NCI-H1694 treated with DMSO at 0.1 percent for 48 hours (cell line): ENCODE results near the gene TMEM128.
"Not testable (repeated sequence)": the region's sequence is repeated elsewhere in the genome, so short reads cannot be mapped to it uniquely, and the experiment has no call there.

Experiments
- DNase-seq: peaks from one replicate; lab custom pipeline; 2025; lab: John Stamatoyannopoulos, UW

The TMEM128 gene

DNA sequence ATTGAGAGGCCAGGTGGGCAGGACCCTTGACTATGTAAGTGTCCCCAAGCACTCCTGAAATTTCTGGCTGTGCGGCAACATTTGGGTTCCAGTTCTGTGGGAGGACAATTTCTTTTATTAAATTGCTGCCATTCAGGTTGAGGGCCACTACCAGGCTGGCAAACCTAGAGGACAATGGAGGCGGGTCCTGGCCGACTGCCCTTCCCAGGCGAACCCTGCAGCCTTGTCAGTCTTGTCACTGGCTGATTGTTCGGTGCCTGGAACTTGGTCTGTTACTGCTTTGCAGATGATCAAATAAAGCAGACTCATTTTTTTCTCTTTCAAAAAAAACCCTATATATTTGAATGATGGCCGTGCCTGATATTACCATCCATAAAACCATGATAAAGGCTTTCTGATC, 6.6 kb upstream of the TMEM128 start:
- no peak for DNase-seq

DNA sequence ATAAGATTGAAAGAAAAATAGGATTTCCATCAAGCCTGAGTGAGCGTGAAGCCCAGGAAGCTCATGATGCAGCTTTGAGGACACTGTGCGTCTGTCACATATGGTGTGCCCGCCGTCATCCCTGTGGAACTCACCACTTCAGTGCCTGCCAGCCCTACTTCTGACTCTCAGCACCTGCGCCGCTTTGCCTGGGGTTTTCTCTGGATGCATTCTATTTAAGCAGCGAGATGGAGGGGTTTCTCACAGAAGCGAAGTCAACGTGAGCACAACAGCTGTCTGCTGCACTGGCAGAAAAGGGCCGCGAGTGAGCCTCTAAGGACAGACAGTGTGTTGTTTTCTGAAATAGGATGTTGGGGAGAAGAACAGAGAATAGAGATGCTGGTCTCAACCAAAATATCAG, 6.2 kb upstream of the TMEM128 start:
- DNase-seq: no peak

DNA sequence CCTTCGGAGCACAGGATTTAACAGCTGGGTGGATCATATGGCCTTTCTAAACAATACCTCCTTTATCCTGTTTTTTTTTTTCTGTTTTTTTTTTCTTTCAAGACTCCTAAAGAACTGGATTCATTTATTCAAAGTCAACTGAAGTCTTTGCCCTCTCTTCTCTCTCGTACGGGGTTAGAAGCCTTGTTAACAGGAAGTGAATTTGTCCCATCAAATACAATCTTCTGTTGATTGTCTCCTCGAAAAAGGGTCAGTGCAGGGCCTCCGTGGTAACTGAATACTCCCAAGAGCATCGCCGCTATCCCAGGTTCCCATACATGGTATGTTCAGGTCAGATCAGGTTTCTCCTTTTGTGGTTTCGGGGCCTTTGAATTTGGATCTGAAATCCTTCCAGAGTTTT, 1.8 kb upstream of the TMEM128 start:
- DNase-seq: no peak

DNA sequence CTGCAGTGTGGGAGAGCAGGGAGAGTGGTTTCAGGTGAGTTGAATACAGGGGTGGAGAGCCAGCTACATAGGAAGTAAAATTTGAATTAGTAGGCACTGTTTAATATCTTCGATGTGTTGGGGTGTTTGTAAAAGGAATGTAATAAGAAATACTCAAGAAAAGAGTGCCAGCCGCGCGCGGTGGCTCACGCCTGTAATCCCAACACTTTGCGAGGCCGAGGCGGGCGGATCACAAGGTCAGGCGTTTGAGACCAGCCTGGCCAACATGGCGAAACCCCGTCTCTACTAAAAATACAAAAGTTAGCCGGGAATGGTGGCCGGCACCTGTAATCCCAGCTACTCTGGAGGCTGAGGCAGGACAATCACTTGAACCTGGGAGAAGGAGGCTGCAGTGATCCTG, 1.3 kb upstream of the TMEM128 start:
- DNase-seq: not testable (repeated sequence)

DNA sequence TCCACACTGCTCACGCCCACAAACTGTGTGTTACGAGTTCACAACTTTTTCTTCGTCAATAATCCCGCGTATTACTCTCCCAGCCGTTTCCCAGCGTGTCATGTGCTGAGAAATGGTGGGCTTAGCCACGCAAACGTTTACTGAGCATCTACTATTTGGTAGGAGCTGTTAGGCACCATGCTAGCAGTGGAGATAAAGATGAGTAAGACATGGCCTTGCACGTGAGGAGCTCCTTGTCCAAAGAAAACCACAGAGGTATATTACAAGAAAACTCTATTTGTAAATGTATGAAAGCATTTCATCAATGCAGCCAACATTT, 821 bp upstream of the TMEM128 start:
- no peak for DNase-seq

DNA sequence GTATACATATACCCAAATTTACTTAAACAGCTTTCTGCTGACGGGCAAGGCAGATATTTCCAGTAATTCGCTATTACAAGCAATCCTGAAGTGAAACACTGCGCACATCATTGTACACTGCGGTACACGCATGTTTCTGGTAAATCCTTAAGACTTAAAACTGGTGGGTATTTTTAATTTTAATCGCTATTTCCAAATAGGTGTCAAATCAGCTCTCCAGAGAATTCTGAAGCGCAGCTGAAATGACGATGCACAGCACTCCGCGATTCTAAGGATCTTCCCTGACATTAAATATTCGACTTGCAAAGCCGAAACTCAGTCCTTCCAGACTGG, 361 bp downstream of the TMEM128 start:
- DNase-seq: no peak

DNA sequence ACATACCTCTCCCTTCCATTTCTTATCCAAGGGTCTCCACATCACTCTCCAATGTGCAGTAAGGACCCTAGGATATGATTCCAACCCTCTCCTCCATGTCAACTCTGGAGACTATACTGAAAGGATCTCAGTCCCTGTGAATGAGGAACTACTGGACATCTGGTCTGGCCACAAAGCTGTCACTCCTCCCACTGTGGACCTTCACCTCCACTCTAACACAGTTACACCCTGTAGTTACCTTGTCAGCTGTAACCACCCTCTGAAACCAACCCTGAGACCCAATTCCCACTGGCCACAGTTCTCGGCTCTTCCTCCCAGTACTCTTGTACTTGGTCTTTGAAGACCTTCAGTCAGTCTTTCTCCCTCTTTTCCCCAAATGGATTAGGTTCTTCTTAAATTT, 2.9 kb downstream of the TMEM128 start:
- no peak for DNase-seq

DNA sequence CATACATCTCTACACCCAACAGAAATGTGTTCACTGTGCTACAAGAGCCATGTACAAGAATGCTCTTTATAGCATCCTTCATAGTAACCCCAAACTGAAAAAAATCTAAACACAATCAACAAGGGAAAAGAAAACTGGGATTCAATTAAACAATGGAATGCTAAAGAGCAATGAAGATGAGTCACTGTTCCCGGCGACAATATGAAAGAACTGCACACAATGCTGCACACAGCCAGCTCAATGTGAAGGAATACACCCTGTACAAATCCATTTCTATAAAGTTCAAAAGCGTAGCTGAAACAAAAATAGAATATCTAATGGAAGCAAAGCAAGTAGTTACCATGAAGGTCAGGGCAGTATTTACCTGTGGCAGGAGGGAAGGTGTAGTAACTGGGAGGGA, 8.5 kb downstream of the TMEM128 start:
- DNase-seq: not testable (repeated sequence)

DNA sequence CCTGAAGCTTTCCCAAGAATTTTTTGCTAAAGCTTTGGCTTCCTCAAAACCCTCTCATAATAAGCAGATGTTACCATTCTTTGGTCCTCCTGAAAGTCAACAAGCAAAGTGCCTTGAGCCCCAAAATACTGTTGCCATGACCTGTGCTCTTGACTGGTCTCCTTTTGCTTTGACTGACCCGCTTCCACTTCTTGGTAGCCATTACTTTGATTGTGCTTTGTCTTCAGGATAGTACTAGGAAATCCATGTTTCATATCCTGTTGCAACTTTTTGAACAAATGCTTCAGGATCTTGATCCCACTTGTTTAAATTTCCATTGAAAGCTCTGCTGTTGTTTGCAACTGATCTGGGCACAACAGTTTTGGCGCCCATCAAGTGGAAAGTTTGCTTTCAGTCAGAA, 14.4 kb downstream of the TMEM128 start:
- no peak for DNase-seq

DNA sequence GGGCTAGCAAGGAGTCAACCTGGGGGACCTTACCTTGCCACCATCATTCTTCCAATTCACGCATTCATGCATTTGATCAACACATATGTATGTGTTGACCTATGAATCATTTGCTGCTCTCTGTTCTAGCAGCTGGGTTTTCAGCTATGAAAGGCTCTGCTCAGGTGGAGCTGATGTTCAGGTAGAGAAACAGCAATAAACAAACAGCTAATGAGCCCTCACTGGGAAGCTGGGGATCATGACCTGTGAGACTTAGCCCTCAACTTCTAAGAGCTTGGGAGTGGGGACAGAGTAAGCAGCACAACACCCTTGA, 19.7 kb downstream of the TMEM128 start:
- DNase-seq: no peak

DNA sequence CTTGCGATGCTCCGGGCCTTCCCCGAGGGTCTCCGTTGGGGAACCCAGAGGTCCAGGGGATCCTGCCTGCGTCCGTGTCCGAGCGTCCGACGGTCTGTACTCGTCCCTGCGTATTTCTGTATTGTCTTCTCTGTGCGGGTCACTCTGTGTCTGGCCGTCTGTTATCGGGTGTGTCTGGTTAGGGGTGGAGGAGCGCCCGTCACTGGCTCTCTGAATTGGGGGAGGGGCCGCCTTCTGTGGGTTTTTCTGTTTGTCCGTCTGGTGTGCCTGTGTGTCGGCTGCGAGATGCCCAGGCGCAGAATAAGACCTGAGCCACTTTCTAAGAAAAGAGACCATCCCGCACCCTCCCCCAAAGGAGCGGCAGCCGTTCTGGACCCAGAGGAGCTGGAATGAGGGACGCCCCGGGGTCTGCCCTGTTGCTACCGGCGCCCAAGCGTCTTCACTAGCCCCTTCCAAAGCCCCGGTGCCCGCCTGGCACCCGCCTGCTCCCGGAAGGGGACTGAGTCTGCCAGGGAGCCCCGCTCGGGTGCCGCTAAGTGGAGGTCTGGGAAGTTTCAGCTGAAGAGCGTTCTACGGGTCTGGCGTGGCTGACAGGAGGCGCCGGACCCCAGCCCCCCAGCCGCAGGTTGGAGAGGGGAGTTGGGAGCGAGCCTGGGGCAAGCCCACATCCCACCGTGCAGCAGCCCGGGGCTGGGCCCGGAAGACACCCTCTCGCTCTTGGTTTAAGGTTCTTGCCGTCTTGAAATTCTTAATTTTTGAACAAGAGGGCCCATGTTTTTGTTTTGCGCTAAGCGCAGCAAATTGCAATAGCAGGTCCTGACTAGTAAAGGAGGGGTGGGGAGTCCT, 20.3 kb downstream of the TMEM128 start:
- no peak for DNase-seq

DNA sequence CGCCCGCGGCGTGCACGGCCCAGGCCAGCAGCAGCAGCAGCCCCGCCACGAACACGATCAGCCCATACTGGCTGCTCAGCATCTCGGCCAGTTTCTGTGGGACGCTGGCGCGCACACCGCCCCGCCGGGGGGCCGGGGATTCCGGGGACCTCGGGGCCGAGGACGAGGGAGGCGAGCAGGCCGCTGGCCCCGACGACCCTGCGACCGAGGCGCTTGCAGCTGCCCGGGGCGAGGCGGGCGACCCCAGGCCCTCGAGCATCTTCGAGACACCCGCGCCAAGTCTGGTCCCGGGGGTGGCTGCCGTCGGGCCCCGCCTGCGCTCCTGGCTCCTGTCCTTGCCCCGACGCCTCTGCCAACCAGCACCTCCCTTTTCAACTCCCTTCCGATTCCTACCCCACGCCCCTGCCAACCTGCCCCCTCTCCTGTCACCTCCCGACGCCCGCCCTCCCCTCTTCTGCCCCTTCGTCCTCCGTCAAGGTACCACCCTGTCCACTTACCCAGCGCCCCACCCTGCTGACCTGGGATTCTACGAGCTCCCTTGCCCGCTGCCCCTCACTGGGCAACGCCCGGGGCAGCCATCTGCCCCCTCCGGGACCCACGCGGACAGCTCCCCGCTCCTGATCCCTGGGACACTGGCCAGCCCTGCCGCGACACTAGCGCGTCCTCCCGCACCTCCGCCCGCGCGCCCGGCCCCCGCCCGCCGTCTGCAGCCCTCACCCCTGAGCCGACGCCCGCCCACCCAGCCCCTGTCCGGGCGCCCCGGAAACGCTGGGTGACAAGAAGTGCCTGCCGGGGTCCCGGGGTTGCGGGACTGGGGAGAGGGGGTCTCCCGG, 21.2 kb downstream of the TMEM128 start, which contains the start of gene OTOP1:
Gene OTOP1 (minus strand): TSS at position 324 of the 833 bp plus-strand sequence. CDS start 65 bp downstream, at position 259.
- DNase-seq: no peak

DNA sequence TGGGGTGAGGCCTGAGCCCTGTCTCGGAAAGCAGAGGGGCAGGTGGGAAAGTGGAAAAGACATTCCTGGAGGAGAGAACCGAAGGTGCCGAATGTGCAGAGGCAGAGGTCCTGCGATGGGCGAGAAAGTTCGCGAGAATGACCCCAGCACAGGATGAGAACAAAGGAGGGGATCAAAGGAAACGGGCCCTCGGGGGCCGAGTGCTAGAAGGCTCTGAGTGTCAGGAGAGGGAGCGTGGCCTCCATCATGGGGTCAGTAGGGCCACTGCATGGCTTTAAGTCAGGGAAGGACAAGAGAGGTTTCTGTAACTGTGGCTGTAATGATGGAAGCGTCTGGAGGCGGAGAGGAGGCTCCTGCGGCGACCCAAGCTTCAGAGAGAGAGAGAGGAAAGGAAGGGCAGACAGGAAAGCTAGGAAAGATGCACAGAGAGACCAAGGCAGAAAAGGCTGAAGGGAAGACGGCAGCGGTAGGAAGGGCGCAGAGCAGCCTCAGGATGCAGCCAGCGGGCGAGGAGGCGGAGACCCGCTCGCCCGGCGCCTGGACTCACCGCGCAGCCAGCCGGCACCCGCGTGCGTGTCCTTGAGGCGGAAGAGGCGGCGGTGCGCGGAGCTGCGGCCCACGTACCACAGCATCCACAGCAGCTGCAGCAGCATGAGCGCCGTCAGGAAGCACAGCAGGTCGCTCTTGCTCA, 22.0 kb downstream of the TMEM128 start:
- DNase-seq: no peak

DNA sequence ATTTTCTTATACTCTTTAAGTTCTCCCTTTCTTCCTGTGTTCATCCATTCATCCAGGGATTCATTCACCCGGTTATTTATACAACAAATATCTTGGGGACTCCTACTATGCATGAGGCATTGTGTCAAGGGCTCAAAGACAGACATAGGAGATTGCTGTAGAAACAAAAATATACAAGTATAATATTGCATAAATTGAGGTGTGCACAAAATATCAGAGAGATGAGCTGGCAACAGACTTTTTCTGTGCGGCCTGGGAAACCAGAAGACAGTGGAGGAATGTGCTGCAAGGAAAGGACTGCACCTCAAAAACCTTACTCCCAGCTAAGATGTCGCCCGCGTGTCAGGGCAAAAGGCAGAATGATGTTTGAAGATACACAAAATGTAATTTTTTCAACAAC, 30.9 kb downstream of the TMEM128 start:
- no peak for DNase-seq

DNA sequence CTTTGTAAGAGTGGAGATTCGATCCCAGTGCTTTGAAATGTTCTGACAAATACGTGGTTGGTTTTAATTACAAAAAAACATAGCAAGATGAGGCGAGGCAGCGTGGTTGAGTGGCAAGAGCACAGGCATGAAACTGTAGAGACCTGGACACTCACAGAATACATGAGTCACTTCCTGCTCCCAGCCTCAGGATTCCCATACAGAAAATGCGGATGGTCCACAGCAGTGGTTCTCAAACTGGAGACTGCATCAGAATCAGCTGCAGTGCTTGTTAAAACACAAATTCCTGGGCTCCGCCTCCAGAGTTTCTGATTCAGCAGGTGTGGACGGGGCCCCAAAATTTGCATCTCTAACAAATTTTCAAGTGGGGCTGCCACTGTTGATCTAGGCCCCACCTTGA, 31.4 kb downstream of the TMEM128 start:
- DNase-seq: no peak

DNA sequence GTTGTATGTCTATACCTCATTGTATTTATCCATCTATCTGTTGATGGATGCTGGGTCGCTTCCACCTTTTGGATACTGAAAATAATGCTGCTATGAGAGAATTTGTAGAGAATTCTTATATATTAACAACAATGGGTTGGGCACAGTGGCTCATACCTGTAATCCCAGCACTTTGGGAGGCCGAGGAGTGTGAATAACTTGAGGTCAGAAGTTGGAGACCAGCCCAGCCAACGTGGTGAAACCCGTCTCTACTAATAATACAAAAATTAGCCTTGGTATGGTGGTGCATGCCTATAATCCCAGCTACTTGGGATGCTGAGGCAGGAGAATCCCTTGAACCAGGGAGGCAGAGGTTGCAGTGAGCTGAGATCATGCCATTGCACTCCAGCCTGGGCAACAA, 34.3 kb downstream of the TMEM128 start:
- DNase-seq: not testable (repeated sequence)

DNA sequence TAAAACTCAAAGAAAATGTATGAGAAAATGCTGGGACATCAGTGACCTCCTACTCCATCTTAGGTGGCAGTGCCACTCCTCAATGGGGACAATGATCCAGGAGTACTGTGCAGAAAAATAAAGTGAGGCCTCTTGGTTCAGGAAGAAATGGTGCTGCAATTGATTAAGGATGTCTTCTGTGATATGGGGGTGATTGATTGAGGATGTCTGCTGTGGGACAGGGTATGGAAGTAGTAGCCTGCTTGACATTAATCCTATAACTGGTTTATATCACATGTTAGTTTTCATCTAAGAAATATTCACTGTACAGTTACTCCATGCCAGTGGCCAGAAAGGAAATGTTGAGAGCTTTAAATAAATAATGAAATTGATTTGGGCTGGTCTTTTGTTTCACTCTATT, 41.8 kb downstream of the TMEM128 start:
- DNase-seq: no peak

DNA sequence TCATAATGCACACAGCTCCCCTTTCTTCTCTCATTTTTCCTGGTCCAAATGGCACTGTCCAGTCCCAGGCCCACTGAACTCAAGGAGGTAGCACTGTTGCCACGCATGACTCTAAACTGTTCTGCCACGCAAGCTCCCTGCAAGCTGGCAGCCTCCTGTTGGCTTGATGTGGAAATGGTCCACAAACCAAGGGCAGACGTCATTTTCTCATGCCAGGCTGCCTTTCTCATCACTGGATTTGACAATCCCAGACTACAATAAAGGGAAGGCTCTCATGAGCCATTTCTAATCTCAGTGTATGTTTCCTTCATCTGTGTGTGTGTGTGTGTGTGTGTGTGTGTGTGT, 43.6 kb downstream of the TMEM128 start:
- DNase-seq: no peak

DNA sequence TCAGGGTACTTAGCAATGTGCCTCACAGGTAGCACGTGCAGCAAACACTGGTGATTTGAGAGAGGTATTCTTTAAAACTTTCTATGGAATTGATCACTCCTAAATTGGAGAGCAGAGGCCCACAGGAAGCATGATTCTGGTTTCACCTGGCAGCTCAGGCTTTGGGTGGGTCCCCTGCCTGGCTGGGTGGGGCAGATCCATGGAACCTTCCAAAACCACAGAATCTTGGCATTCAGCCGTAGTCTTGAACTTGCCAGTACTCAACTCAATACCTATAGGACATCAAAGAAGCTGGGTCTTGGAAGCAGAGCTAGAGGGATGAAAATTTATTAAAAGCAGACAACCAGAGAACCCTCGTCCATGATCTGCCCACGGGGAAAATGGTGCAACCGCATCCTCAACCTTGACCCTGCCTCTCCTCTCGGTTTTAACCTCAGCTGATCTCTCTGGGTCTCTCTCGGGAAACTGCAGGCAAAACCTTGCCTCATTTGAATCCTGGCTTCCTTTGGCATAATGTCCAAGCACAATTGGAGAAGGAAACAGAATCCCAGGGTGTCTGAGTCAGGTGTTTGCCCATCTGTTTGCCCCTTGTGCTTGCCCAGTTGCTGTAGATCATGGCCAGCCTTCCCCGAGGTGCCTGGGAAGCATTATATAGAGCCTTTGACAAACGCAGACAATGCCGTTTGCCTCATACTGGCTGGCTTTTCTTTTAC, 44.2 kb downstream of the TMEM128 start:
- DNase-seq: no peak

DNA sequence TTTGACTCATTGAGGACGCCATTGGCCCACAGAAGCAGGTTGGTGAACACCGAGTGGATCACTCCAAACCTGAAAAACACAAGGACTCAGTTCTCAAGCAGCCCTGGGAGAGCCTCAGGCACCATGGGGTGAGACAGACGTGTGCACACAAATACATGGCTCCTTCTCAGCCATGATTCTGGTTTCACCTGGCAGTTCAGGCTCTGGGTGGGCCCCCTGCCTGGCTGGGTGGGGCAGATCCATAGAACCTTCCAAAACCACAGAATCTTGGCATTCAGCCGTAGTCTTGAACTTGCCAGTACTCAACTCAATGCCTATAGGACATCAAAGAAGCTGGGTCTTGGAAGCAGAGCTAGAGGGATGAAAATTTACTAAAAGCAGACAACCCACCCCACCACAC, 45.5 kb downstream of the TMEM128 start:
- no peak for DNase-seq

DNA sequence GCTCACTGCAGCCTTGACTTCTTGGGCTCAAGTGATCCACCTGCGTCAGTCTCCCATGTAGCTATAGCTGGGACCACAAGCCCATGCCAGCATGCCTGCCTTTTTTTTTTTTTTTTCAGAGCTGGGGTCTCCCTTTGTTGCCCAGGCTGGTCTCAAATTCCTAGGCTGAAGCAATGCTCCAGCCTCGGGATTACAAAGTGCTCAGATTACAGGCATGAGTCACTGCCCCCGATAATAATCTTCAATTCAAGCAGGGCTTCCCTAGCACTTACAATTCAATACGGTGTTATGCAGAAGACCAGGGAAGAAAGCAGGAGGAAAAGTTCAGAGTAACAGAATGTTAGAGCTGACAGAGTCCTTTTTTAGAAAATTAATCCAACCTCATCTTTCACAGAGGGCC, 47.4 kb downstream of the TMEM128 start:
- no peak for DNase-seq

DNA sequence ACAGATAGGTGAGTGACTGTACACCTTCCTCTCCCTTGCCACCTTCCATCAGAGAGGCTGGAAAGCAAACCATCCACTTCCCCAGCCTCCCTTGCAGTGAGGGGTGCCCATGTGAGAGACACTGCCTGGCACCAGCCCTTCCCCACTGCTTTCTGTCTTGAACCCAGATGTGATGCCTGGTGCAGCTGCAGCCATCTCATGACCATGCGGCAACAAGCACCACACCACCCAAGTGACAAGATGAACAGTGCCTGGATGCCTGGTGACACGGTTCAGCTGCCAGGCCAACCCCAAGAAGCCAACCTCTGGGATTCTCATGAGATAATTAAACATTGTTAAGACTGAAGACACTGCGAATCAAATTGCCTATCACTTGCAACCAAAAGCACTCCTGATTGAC, 52.7 kb downstream of the TMEM128 start:
- no peak for DNase-seq

DNA sequence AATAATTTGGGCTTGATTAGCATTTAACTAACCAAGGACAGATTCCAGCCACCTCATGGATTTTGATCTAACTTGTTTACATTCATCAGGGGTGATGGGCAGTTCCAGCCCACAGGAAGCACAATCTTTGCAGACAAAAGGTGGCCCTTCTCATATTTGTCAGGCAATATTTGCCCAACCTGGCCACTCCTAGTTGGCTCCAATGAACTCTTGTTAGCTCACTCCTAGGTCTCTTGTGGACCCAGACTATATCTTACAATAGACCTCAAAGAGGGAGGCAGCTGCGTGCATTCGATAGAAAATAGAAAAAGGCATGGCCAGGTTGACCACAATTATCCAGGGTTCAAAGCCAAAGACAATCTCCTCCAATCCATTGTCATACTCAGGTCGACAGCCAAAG, 59.5 kb downstream of the TMEM128 start:
- not testable (repeated sequence) for DNase-seq
